HG03521 (cell line): ENCODE measurements around the gene PKDREJ.

Experiments
- ATAC-seq: cut with Tn5 transposase; IDR thresholded peaks from one replicate; pipeline ENCODE4 v1.9.1; 2021; ENCODE audit warnings: mild to moderate bottlenecking, moderate library complexity; ENCODE audit not compliant: unreplicated experiment

The PKDREJ gene

DNA sequence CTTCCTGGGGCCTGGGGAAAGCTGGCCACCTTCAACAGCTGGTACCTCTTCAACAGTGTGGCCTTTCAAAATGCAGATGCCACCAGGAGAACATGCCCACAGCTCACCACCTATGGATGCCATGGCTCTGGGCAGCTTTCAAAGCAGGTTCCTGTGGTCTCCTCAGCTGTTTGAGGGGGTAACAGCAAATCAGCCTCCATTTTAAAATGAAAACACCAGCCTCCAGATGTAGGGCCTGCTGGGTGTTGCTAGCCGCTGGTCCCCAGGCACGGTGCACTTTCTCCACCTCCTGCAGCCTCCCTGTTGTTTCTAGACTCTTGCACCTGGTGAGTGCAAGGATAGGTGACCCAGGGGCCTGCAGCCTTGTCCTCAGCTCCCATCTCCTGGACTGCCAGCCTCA is 23.1 kb downstream of the PKDREJ start:
- no peak for ATAC-seq

DNA sequence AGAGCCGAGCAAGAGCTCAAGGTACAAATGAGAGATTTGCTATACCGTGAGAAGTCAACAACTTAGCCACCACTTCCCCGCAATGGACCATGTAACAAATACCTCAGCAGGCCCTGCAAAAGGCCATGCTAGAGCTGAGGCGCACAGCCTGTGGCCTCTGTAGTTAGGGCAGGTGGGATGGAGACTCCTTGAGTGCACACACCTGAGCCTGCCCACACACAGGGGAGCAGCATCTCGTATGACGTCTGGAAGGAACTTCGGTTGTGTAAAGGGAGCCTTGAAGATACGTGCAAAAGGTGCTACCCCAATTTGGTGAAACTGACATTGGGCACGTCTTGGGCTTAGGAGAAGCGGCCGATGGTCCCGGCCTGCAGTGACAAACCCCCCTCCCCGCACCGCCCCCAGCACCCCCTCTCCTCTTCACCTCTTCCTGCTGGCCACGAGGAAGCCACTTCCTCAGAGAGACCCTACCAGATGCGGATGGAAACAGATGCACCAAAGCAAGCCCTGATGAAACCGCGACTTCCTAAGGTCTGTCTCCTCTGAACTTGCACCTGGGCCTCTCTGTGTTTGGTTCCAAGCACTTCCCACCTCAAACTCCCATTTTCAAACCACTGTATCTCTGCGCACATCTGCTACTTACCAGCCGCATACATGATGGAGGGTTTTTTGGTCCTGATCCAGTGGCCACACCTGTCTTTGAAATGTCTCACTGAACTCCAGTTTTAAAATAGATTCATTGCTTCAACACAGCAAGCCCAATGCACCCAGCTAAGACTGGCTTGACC is 23.7 kb downstream of the PKDREJ start:
- no peak for ATAC-seq

DNA sequence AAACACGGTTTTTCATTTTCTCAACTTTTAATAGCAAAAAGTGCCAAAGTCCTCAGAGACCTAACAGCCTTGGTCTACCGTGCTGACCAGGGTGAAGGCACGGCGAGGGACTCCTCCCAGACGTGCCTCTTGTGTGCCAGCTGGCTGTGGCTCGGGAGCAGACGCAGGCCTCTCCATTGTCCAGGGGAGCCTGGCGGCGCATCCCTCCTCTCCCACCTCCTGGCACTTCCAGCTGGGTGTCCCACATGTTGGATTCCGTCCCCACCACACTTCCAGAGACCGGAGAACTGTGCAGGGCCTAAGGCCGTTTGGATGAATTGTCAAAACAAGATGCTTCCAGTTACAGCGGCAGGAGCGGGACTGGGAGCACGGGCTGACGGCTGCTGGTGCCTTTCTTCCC is 24.6 kb downstream of the PKDREJ start:
- no peak for ATAC-seq

DNA sequence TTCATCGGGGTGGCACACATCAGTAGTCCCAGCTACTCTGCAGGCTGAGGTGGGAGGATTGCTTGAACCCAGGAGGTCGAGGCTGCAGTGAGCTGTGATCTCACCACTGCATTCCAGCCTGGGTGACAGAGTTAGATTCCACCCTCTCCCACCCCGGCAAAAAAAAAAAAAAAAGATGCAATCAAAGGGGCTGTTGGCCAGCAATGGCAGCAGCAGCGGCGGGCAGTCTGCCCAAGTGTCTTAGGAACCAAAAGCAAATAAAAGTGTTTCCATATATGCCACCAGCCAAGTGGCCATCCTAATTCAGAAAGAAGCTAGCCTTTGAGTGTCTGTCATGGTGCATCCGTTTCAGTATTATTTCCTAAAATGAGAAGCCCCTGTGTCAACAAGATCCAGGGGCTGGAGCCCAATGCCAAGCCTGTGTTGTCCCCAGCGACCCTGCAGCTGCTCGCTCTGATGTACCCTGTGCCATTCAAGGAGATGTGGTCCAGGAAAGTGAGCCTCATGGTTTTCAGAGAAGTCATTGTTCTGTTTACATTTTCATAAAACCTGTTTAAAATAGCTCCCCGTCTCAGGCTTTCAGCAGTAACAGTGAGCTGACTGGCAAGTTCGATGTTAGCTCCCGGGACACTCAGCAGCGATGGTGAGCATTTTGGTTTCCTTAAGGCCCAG is 25.6 kb downstream of the PKDREJ start:
- no peak for ATAC-seq

GRCh38 chr22:46234969-46235368 is 28.2 kb downstream of the PKDREJ start:
- no peak for ATAC-seq

- no peak for ATAC-seq
These were observed 29.9 kb downstream of the PKDREJ start for GRCh38 chr22:46233231-46233630.

DNA sequence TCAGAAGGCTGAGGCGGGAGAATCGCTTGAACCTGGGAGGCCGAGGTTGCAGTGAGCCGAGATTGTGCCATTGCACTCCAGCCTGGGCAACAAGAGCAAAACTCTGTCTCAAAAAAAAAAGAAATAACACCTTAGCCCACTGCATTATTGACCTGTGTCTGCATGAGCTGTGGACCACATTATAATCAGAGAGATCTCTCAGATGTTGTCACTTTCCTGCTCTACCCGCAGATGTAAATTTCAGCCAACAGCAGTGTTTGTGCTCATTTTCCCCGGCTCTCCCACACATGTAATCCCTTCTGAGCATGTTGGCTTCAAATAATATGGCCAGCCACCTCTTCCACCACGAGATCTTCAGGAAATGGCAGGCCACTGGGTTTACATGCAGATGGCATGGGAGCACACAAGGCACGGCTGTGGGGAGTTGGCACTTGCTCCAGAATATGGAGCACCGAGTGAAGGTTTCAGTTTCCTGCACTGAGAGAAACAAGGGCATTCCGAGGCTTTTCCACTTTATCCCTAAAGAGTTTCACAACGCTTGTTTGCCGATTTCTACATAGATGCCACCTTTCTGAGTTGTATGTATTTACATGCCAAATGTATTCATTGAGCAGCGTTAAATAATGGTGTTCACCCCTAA is 32.8 kb downstream of the PKDREJ start:
- no peak for ATAC-seq

- no peak for ATAC-seq
These were observed 33.4 kb downstream of the PKDREJ start for GRCh38 chr22:46229701-46230100.

DNA sequence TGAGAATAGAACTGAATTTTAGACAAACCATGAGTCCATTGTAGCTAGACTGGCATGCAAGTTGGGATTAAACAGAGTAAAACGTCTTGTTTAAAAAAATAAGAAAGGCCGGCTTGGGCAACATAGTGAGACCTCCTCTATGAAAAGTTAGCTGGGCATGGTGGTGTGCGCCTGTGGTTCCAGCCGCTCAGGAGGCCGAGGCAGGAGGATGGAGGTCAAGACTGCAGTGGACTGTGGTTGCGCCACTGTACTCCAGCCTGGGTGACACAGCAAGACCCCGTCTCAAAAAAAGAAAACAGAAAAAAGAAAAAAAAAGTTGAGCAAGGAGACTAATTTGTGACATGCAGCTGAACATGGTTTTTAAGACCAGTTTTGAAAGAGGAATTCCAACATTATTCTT is 36.6 kb downstream of the PKDREJ start:
- no peak for ATAC-seq

- no peak for ATAC-seq
These were observed 37.5 kb downstream of the PKDREJ start for GRCh38 chr22:46225631-46226030.

DNA sequence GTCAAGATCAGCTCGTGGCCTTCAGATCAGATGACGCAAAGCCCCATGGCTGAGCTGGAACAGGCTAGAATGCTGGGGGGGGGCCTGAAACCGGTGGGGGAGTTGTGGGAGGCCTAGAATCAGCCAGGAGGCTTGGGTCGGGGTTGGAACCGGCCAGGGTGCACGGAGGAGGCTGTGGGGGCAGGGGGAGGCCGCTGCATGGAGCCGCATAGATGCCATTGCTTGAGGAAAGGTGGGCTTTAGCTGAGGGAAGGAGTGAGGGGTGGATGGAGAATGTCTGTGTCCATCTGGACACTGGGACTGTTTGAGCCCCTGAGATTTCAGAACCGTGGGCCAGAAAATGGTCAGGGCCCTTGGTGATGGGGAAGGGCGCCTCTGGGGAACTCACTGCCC is 38.2 kb downstream of the PKDREJ start:
- ATAC-seq: no peak

DNA sequence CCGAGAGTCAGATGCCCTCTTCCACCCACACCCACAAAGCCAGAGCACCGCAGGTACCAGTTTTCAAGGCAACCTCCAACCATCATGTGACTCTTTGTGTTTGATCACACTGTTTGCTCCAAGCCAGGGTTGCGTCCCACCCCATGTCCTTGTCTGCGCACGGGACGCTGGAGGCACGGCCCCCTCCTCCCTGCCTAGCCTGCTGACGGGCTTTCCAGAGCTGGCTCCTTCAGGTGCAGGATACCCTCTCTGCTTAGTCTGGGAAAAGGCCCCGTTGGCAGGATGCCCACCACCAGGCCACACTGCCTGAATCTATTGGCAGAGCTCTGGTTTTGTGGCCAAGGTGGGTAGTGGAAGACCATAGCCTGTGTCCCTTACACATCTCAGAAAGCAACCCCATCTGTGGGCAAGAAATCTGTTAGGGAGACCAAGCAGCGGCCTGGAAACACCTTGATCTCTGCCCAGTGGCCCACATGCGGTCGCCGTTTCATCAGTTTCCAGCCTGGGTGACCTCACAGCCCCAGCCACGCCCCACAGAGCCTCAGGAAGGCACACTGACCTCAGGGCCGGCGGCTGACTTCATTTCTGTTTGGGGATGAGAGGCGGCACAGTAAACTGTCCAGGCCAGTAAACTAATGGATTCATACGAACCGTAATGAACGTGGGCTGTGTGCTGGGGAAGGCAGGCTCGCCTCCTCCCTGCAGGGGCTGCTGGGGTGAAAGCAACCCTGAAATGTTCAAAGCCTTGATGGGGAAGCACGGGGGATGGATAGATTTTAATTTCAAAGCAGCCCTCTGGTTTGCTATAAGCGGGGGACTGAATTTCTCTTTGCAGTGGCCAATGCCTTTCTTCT is 38.9 kb downstream of the PKDREJ start:
- no peak for ATAC-seq

DNA sequence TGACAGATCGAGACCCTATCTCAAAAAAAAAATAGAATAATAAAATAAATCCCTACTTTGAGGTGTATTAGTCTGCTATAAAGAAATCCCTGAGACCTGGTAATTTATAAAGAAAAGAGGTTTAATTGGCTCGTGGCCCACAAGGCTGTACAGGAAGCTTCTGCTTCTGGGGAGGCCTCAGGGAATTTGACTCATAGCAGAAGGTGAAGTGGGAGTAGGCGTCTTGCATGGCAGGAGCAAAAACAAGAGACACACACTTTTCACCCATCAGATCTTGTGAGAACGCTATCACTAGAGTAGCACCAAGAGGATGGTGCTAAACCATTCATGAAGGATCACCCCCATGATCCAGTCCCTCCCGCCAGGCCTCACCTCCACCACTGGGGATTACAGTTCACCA is 42.2 kb downstream of the PKDREJ start:
- no peak for ATAC-seq

DNA sequence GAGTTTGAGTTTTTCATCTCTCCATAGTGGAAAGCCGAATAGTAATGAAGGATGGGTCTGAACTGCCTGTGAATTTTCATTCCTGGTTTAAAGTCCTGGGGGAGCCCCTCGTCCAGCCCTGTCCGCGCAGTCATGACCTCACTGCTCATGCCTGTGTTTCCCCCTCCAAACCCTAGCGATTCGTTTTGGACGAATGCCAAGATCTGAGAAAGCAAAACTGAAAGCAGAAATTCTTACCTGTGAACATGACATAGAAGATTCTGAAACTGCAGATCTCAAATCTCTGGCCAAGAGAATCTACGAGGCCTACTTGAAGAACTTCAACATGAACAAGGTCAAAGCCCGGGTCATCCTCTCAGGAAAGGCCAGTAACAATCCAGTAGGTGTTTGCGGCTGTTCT is 43.5 kb downstream of the PKDREJ start:
- ATAC-seq: no peak

DNA sequence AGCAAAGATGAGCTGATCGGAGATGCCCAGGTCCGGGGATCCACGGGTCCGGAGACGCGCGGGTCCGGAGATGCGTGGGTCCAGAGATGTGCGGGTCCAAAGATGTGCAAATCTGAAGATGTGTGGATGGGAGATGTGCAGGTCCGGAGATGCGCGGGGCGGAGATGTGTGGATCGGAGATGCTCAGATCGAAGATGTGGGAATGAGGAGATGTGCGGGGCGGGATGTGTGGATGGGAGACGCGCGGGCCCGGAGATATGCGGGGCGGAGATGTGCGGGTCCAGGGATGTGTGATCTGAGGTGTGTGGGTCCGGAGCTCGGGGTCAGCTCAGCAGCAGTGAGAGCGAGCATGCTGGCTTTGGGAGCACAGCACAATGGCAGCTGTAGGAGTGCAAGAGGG is 48.5 kb downstream of the PKDREJ start:
- ATAC-seq: no peak

DNA sequence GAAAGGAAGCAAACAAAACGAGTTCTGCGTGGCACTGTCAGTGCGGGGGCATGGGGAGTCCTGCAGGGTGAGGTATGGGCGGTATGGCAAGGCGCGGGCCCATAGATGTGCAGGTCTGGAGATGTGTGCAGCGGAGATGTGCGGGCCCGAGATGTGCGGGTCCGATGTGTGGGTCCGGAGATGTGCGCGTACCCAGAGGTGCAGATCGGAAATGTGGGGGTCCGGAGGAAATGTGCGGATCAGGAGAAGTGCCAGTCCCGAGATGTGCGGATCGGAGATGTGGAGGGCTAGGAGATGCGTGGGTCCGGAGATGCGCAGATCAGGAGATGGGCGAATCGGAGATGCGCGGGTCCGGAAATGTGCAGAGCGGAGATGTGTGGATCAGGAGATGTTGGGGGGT is 49.0 kb downstream of the PKDREJ start:
- ATAC-seq: no peak

GRCh38 chr22:46213052-46213451 is 50.1 kb downstream of the PKDREJ start:
- no peak for ATAC-seq

DNA sequence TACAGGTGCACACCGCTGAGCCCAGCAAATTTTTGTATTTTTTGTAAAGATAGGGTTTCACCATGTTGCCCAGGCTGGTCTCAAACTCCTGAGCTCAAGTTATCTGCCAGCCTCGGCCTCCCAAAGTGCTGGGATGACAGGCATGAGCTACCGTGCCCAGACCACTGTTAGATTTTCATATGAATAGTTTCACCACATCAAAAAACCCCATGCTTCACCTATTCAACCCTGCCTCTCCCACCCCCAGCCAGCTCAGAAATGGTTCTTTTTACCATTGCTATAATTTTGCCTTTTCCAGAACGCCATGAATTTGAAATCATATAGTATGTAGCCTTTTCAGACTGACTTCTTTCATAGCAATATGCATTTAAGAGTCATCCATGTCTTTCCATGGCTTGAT is 50.9 kb downstream of the PKDREJ start:
- ATAC-seq: no peak

GRCh38 chr22:46209262-46209661 is 53.9 kb downstream of the PKDREJ start:
- ATAC-seq: no peak
